ENCODE data around the gene PDZK1.
"Not testable (repeated sequence)": the region's sequence is repeated elsewhere in the genome, so short reads cannot be mapped to it uniquely, and the experiment has no call there.

The PDZK1 gene

DNA sequence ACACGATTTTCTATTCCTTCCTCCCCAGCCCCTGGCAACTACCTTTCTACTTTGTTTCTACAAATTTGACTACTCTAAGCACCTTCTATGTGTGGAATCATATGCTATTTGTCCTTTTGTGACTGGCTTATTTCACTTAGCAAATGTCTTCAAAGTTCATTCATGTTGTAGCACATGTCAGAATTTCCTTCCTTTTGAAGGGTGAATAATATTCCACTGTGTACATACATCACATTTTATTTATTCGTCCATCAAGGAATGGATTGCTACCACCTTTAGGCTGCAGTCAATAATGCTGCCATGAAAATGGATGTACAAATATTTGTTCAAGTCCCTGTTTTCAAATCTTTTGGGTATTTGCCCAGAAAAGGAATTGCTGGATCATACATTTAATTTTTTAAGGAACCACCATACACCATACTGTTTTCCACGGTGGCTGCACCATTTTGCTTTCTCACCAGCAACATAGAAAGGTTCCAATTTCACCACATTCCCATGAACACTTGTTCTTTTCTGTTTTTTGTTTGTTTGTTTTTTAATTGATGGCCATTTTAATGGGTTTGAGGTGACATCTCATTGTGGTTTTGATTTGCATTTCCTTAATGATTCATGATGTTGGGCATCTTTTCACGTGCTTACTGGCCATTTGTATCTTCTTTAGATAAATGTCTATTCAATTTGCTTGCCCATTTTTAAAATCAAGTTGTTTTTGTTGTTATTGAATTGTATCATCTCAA lies 3.3 kb upstream of the PDZK1 start:
- no peak for DNase-seq (ENCODE audit: low read depth)

DNA sequence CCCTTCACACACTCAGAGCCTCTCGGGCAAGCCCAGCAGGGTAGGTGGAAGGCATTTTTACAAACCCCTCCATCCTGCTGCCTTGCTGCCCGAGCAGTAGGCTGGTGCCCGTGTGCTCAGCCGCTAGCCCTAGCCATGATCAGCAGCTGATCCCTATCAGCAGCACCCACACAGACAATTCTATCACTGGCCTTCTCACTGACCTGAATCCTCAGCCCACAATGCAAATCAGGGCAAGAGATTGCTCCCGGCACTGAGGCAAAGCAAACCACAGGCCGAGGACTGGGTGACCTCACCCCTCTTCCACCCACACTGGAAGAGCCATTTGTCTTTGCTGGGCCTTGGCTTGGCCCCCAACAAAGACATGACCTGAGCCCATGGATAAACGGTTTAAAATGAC lies 895 bp upstream of the PDZK1 start:
- DNase-seq (ENCODE audit: low read depth) = no peak

- DNase-seq (ENCODE audit: low read depth) = no peak
Measured at GRCh38 chr1:145706086-145706664, 993 bp downstream of the PDZK1 start.

GRCh38 chr1:145705622-145706021 lies 1.5 kb downstream of the PDZK1 start:
- no peak for DNase-seq (ENCODE audit: low read depth)

DNA sequence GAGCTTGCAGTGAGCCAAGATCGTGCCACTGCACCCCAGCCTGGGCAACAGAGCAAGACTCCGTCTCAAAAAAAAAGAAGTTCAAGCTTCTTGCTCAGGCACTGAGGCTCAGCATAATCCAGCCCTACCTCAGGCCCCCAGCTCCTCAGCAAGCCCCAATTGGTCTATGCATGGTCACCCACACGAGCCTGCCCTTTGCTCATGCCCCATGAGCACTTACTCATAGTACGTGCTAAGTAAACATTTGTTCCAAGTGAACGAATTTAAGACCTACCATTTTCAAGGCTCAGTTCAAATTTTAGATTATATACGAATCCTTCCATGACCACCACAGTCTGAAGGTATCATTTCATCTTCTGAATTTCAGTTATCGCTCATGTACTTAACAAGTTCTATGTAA lies 4.3 kb downstream of the PDZK1 start:
- DNase-seq (ENCODE audit: low read depth) = no peak

- no peak for DNase-seq (ENCODE audit: low read depth)
Measured at GRCh38 chr1:145702052-145702451, 5.1 kb downstream of the PDZK1 start.

DNA sequence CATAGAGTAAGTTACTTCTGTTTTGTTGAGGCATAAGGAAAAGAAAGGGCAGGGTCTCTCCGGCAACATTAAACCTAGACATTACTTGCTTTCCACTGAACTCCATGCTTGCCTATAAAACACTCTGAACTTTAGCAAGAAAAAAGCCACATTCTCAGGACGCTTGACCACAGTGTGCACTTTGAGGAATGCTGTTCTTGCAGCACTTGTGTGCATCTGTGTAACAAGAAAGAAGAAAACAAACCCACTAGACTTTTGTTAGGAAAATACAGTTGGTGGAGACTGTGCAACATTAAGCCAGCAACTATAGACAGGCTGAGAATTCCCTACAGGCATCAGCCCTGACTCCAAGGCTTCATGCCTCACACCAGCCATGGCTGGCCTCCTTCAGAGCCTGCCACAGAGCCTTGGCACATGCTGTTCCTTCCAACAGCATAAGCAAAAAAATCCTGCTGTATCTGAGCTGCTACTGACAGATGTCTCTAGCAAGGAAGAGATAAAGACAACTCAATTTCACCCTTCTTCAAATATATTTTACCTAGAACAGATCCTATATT lies 5.8 kb downstream of the PDZK1 start:
- DNase-seq (ENCODE audit: low read depth) = no peak

DNA sequence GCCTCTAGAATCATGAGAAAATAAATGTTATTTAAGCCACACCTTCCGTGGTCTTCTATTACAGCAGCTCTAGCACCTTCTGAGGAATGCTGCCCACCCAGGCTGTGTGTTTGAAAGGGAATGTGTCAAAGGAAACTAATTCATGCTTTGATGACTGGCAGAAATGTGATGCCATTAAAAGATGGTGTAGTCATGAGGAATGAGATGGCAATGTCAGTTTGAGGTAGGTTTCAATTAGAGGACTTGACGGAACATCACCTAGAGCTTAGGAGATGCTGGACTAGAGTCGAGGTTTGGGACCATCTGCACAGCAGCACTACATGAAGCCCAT lies 10.6 kb downstream of the PDZK1 start:
- no peak for DNase-seq (ENCODE audit: low read depth)

DNA sequence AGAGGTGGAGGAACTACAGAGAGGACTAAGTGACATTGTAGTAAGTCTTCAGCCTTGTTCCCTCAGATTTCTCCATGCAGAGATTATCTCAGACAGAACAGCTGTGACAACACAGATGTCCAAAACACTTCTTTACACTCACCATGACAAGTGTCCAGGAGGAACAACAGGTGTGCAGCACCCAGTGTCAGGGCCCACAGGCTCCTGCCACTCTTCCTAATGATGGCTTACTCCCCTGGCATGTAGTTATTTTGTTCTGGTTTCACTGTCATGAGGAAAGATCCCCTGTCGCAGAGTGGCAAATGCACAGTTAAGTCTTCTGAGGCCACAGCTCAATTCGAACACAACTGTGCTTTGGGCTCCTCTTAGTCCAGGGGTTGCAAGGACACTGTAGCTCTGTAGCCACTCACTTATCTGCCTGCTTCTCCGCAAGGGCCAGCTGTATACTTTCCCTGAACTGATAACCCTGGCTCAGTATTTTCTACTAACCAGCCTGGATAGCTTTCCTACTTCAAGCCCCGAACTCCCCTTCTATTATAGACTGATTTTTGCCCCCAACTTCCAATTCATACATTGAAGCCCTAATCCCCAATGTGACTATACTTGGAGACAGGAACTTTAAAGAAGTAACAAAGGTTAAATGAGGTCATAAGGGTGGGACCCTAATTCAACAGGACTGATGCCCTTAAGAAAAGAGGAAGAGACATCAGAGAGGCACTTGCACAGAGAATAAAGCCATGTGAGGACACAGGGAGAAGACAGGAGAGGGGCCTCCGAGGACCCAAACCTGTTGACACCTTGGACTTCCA lies 11.1 kb downstream of the PDZK1 start:
- no peak for DNase-seq (ENCODE audit: low read depth)

GRCh38 chr1:145692785-145693443 lies 14.3 kb downstream of the PDZK1 start:
- no peak for DNase-seq (ENCODE audit: low read depth)

DNA sequence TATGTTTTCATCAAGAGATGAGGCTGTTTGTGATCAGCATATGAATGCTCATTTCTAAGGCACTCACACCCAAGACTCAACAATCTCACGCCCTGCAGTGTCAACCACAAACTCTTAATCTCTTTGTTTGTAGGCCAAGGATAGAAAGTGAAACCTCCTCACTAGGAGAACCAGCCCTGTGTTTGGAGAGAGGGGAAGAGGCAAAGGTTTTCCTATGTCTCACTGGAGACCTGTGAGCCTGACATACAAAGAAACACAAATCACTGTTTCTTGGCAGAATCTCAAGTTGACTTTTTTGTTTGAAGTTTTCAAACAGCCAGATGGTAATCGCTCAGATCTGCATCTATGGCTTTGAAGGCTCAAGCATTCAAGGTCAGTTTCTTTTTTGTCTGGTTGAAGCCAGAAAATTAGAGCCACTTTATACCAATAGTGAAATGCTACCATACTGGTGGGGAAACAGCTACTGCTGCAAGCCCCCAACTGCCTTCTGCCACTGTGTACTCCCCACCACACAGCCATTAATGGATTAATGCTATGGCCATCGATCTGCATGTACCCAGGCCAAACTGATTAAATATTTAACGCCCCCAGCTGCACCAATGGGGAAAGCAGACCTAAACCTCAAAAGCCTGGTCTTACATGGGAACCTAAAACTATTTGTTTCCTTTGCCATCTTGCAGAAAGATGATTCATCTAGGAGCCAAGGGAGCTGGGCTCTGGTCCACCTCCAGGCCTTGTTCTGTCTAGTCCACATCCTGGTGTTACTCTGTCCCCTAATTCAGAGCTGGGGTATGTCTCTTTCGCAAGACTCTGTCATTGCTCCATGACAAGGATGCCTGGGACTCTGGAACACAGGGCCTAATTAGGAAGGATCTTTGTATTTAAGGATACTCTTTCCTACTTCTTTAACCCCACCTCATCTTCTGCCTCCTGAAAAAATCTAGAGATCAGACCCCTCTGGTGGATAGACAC lies 16.3 kb downstream of the PDZK1 start:
- no peak for DNase-seq (ENCODE audit: low read depth)

DNA sequence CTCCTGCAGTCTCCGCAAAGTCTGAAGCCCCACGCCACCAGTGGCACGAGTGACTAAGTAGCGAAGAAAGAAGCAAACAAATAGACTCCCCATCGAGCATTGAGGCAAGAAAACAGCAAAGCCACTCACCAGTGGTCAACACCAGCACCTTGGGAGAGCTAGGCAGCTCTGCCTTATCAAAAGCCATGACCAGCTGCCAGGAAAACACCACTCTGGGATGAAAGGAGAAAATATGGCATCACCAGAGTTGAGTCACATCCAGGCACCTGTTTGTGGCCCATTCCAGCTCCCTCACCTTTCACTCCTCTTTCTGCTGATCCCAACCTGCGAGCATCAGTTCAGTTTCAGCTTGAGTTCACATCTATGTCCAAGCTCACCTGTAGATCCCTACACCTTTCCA lies 17.2 kb downstream of the PDZK1 start:
- DNase-seq (ENCODE audit: low read depth) = no peak

GRCh38 chr1:145688924-145689323 lies 18.2 kb downstream of the PDZK1 start:
- DNase-seq (ENCODE audit: low read depth) = no peak

DNA sequence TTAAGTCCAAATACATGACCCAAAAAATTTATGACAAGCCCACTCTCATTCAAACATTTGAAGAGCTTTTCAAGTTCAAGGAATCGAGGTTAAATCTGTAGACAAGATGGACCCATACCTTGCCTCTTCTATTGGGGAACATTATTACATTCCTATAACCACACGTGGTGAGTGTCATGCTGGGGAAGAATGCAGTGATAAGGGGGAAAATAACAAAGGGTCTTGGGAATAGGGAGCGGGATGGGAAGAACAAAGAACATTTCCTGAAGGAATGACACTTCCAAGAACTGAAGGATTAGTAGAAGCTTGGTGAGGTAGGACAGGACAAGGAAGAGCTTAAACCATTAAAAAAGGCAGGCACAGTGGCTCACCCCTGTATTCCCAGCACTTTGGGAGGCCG lies 18.8 kb downstream of the PDZK1 start:
- no peak for DNase-seq (ENCODE audit: low read depth)

DNA sequence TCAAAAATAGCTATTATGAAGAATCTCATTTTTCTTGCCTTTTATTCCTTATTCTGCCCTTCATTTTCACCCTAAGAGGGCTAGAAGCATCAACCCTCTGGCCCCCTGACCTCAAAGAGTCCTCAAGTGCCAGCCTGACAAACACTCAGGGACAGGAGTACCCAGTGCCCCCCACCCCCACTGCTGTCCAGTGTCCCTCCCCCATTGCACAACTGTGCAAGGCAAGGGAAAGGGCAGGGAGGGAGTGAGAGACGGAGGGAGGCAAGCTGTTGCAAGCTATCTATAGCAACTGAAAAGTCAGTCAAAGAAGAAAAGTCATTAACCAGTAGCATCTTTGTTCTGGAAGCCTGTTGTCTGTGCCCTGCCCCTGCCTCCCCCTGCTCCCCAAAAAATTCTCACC lies 21.1 kb downstream of the PDZK1 start:
- not testable (repeated sequence) for DNase-seq (ENCODE audit: low read depth)

GRCh38 chr1:145684858-145685257 lies 22.3 kb downstream of the PDZK1 start:
- not testable (repeated sequence) for DNase-seq (ENCODE audit: low read depth)

DNA sequence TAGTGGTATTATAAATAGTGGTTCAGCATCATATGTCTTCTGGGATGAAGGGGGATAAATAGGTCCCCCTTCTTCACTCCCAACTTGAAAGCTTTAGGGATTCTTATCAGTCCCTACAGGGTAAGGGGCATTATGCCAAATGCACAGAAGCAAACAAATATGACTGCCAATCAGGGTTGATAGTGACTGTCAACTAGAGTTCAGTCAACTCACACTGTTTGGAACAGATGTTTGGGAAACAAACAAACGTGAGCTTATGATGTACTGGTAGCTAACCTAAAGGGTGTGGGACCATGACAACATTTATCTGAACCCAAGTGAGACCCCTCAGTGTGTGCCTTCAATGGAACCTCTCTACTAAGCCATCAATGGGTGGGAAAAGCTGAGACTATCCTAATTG lies 34.0 kb downstream of the PDZK1 start:
- DNase-seq (ENCODE audit: low read depth) = not testable (repeated sequence)

GRCh38 chr1:145670995-145671745 lies 36.0 kb downstream of the PDZK1 start:
- DNase-seq (ENCODE audit: low read depth) = not testable (repeated sequence)

- DNase-seq (ENCODE audit: low read depth) = not testable (repeated sequence)
Measured at GRCh38 chr1:145665015-145665414, 42.2 kb downstream of the PDZK1 start.

GRCh38 chr1:145662502-145662901 lies 44.7 kb downstream of the PDZK1 start:
- not testable (repeated sequence) for DNase-seq (ENCODE audit: low read depth)
